ENCODE measurements around the gene BRSK1.

The BRSK1 gene

GRCh38 chr19:55300886-55301458, 17.2 kb downstream of the BRSK1 start:
- DNase-seq (ENCODE audit: low read depth): no peak
- no peak overlapping the region for H3K4me3 ChIP-seq (ENCODE audit: low read depth, low read length)
- no peak for TF ChIP-seq CTCF (IDR thresholded peaks at IDR 0.05; ENCODE audit: low read depth, low read length, missing control alignments)

- TF ChIP-seq CTCF (IDR thresholded peaks at IDR 0.05; ENCODE audit: low read depth, low read length, missing control alignments): peak; percentile 98
- no peak for DNase-seq (ENCODE audit: low read depth)
- peak overlapping the region; percentile 29 for H3K4me3 ChIP-seq (ENCODE audit: low read depth, low read length)
Observed at GRCh38 chr19:55301459-55302317, 17.9 kb downstream of the BRSK1 start.

GRCh38 chr19:55302318-55302703, 18.5 kb downstream of the BRSK1 start:
- TF ChIP-seq CTCF (IDR thresholded peaks at IDR 0.05; ENCODE audit: low read depth, low read length, missing control alignments): no peak
- H3K4me3 ChIP-seq (ENCODE audit: low read depth, low read length): peak overlapping the region; percentile 29

GRCh38 chr19:55303477-55303876, 19.7 kb downstream of the BRSK1 start:
- DNase-seq (ENCODE audit: low read depth): no peak
- H3K4me3 ChIP-seq (ENCODE audit: low read depth, low read length): no peak overlapping the region
- TF ChIP-seq CTCF (IDR thresholded peaks at IDR 0.05; ENCODE audit: low read depth, low read length, missing control alignments): no peak

More at GRCh38 chr19:55302318-55302703, 18.5 kb downstream of the BRSK1 start:
- no peak for DNase-seq (ENCODE audit: low read depth)

GRCh38 chr19:55304279-55304978, 20.6 kb downstream of the BRSK1 start:
- DNase-seq (ENCODE audit: low read depth): no peak

GRCh38 chr19:55304980-55305379, 21.2 kb downstream of the BRSK1 start:
- H3K4me3 ChIP-seq (ENCODE audit: low read depth, low read length): no peak overlapping the region
- TF ChIP-seq CTCF (IDR thresholded peaks at IDR 0.05; ENCODE audit: low read depth, low read length, missing control alignments): no peak
- no peak for DNase-seq (ENCODE audit: low read depth)

More at GRCh38 chr19:55304279-55304978, 20.6 kb downstream of the BRSK1 start:
- TF ChIP-seq CTCF (IDR thresholded peaks at IDR 0.05; ENCODE audit: low read depth, low read length, missing control alignments): no peak
- no peak overlapping the region for H3K4me3 ChIP-seq (ENCODE audit: low read depth, low read length)

All from GM12864 (cell line).